H1 (cell line): ENCODE measurements around the gene KCND3. TPM values are rescaled to one million over a fixed set of nuclear protein-coding genes. Genes with fewer than 3 reads are reported as not detected.

Source experiments
- CREB1 ChIP-seq: IDR thresholded peaks from 2 replicates; pipeline ENCODE4 v1.6.1; 2012; ENCODE audit warnings: inconsistent platforms
- E2F6 ChIP-seq: IDR thresholded peaks from 2 replicates; pipeline ENCODE4 v1.6.1; 2012; ENCODE audit warnings: inconsistent platforms
- KDM5A ChIP-seq: fragments of 200-600 bp; IDR thresholded peaks from 2 replicates; pipeline ENCODE4 v1.7.1; 2012; ENCODE audit warnings: mild to moderate bottlenecking, low read length, inconsistent platforms, mixed read lengths
- TBP ChIP-seq: IDR thresholded peaks from 2 replicates; pipeline ENCODE4 v1.6.1; 2011; ENCODE audit warnings: low read depth, low read length, improper control_type of control experiment
- polyA plus RNA-seq, 7 experiments: library from polyadenylated mRNA; depleted of rRNA in 3 of 7; stranded (reverse) in 5 of 7; unstranded in 2 of 7; fragments of >200 nt in 5 of 7; fragments of 200-250 nt in 2 of 7; gene quantifications; 1 replicate in 5 of 7; 2 replicates in 1 of 7; 4 replicates in 1 of 7; pipeline versions ENCODE4 v1.2.1 to v1.2.3, GENCODE V29; 2011 to 2013; ENCODE audit warnings: missing spikeins in 2 of 7, mixed read lengths in 2 of 7
- total RNA-seq: library from RNA; stranded (reverse); fragmentation: NEBNext Ultra II Directional; extraction: Animal tissue kit (Norgen Biotek cat#: 25700); gene quantifications from 2 replicates; pipeline ENCODE4 v1.2.1, GENCODE V29; 2021

KCND3 gene
- total and polyA plus RNA-seq, 2 of the 8 experiments (the other 6 are each of a cell fraction or from before 2014, with no cell fraction given) = 0.14 to 0.48 TPM

- TF ChIP-seq E2F6 (no peak), CREB1 (no peak), KDM5A (no peak), TBP (no peak)
These were observed 115.9 kb downstream of the KCND3 start (continued) for GRCh38 chr1:111873460-111874030.
